HG03457 (cell line): Measurements from ENCODE around the gene NACAD.

Source experiments
- ATAC-seq: cut with Tn5 transposase; IDR thresholded peaks from one replicate; pipeline ENCODE4 v1.9.1; 2021; ENCODE audit warnings: moderate number of reproducible peaks; ENCODE audit not compliant: unreplicated experiment

NACAD gene

DNA sequence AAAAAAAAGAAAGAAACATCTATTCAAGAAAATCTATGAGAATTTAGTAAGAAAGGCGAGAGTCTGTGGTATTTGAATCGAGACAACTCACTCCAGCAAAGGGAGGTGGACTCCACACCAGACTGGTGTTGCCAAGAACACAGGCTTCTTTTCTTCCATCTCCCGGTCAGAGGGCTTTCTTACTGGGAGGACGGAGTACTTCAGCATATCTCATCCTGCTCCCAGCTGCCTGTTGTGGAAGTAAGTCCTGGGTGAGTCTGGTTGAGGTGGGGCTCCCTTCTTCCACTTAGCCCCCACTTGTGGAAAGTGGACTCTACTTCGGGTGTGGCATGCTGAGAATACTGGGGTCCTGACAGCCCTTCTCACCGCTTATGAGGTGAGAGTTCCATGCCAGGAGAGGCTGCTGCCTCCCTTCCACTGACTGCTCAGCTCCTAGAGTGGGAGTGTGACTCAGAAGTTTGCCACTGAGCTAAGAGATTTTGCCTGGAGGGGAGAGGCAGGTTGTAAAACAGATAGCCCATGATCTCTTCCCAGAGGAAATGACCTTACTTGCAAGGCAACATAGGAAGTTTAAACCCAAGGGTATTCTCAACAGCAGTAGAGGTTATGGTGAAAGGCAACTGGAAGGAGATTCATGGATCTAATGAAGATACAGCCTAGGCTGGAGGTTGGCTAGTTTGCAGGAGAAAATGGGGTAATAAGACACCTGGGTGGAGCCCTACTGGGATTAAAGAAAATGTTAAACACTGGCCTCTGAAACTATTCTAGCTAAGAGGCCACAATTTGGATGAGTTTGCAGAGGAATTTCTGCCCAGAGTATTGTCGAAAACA, 3.5 kb upstream of the NACAD start:
- ATAC-seq, result no peak

DNA sequence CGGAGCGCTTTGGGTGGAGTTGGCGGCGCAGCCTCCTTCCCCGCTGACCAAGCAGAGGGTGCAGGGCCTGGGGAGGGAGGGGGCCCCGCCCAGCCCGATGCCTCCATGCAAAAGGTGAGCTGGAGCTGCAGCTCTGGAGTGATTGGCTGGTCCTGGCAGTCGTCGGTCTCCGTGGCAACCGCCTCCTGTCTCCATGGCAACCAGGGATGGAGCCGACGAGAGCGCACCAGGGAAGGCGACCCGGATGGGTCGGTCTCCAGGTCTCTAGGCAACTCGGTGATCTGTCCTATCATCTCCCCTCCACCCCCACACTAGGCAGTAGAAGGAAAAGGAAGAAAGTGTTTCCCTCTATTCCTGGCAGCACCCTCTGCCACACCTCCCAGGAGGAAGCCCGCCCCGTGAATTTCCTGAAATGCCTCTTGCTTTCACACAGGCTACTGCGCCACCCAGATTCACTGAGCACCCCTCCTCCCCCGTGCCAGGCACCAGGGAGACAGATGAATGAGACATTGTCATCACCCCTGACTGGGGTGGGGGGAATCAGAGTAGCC, 647 bp upstream of the NACAD start:
- ATAC-seq, result no peak

DNA sequence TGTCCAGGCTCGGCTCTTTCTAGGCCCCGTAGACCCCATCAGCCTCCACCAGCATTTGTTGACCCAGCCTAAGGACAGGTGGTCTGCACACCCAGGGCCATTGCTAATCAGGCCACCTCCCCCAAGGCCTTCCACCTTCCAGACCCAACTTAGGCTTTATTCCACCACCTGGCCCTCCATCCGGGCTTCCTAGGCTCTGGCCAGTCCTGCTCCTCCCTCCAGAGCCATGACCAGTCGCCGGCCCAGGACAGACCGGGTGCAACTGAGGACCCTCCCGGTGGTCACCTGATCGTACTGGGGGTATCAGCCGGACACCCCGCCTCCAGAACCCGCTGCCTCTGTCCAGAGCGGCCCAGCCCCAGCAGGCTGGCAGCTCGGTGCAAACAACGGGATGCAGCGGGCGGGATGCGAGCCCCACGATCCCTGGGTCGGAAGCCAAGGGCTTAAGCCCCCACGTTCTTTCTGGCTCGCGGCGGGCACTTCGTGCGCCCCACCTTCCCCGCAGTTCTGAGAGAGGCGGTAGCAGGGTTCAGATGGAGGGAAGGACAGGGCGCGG, 545 bp downstream of the NACAD start:
- ATAC-seq, result no peak

DNA sequence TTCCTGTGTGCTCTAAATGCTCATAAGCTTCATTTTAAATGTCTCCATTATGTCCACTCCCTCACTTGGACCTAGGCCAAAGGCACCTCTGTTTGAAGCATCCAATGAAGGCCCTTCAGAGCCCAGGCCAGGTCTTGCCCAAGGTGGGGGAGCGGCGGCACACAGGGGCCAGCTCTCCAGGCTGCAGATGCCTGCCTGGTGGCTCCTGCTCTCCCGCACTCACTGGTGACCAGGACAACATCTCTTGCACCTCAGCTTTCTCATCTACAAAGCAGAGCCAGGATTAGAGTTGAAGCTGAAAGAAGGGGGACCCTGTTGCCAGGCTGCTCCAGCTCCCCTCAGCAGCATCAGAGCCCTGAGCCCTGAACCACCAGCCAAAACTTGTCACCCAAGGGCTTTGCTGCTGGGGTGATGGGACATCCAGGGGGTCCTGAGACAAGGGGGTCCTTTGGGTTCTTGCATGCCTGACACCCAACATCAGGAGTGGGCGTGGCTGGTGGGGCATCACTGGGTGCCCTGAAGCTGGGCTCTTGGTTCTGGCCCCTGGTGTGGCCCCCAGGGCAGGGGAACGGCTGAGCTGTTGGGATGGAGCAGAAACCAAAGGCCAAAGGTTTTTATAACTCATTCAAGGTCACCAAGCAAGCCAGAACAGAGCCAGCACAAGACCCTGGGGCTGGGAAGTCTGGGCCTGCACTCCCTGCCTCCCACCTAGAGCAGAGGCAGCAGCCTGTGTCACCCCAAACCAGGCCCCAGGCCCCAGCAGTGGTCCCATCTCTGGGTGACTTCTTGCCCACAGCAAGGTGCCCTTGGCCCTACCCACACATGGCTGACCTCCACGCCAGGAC, 1.2 kb downstream of the NACAD start:
- no peak for ATAC-seq

DNA sequence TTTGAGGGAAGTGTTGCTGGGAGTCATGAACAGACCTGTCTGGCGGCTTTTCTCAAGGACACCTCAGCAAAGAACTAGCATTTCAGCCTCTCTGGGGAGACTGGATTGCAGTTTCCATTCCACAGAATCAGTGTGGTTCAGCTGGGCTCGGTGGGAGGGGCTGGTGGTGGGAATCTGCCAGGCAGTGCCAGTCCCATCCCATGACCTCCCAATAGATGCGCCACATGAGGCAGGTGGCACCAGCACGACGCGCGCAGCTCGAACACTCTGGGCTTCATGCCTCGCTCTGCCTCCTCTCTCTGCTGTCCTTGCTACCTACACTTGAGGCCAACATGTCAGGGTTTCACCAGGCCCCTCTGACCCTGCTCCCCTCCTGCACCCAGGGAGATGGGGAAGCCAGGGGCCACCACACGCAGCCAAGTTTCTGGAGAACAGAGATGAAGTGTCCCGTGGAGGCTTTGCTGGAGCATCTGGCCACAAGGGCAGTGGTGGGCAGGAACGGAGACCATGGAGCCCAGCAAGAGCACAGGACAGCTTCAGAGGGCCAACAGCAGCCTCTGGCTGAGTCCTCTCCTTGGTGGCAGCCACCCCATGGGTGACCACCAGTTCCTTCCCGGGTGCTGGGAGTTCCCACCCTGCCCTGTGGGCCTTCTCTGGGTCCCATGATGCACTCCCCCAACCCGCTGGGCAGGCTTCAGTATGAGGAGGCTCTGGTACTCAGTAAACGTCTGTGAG, 2.3 kb downstream of the NACAD start:
- ATAC-seq, result no peak

DNA sequence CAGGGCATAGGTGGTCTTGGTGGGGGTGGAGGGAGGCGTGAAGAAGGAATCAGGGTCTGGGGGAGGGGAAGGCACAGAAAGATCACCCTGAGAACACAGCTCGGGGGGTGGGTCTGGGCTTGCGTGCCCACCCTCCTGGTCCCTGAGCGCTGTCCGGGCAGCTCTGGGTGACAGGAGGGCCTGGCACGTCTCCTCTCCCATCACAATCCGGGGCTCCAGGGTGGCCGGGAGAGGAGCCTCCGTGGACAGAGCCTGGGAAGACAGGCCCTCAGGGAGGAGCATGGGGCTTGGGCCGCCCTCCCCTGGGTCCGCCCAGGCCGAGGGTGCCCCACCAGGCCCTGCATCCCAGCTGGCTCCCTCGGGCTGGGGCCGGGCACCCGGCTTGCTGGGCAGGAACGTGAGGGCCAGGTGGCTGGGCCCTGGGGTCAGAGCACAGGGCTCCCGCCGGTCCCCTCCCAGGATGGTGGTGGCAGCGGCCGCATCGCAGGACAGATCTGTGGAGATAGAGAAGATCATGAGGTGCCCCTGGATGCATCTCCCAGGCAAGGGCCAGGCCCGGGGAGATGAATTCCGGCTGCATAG, 3.1 kb downstream of the NACAD start:
- no peak for ATAC-seq

DNA sequence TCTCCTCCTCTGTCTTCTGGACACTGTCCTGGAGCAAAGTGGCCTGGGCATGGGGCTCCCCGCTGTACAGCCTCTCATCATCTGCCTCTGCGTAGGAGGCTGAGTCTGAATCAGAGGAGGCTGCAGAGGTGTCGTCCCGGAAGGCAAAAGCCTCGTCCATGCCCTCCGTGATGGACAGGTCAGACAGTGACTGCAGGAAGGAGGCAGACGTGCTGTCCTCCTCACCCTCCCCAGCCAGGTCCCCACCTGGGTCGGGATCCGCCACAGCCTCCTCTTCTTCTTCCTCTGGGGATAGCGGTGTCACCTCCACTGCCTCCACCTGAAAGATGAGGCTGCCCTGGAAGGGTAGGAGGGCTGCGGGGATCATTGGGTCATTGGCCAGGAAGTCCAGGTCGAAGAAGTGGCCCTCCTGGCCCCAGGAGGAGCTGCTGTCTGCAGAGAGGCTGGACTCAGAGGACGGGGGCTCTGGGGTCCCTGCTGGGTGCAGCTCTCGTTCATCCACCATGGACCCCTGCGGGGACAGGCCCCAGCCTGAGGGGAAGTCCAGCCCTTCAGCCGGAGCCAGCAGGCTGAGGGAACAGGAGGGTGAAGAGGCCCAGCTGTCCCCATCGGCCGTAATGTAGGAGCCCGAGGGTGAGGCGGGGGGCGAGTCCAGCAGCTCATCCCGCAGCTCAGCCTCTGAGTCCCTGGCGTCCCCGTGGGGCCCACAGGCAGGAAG, 3.7 kb downstream of the NACAD start:
- ATAC-seq, result no peak

DNA sequence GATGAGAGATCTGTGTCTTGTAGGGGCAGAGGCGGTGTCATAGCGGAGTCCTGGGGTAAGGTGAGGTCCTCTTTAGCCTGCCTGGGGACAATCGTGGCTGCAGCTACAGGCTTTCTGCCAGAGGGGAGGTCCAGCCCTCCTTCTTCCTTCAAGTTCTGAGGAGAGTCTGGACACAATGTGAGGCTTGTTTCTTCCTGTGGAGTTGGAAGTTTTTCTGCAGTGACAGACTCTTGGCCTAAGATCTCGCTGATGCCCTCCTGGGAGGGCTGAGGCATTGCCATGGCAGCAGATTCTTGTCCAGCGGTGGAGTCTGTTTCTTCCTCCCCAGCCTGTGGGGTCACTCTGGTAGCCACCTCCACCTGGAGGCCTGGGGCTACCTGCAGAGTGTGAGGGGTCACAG, 4.4 kb downstream of the NACAD start:
- ATAC-seq, result no peak

DNA sequence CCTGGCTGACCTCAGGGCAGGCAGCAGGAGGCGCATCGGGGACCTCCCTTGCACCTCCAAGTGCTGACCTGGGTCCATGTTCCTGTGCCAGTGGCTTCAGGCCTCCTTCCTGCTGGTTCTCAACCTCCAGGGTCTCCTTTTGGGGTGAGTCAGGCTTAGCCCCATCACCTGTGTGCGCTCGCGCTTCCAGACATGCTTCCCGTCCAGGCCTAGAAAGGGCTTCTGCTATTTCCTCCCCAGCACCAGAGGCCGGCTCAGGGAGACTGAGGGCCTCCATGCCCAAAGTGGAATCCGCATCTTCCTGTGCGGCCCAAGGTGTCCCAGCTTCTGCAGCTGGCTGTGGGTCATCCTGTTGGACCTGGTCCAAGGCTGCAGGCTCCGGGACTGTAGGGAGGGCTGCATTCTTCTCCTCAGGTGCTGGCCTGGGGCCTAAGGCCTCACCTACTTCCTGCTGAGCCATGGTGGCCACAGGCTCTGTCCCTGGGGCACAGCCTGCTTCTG, 5.9 kb downstream of the NACAD start:
- no peak for ATAC-seq

DNA sequence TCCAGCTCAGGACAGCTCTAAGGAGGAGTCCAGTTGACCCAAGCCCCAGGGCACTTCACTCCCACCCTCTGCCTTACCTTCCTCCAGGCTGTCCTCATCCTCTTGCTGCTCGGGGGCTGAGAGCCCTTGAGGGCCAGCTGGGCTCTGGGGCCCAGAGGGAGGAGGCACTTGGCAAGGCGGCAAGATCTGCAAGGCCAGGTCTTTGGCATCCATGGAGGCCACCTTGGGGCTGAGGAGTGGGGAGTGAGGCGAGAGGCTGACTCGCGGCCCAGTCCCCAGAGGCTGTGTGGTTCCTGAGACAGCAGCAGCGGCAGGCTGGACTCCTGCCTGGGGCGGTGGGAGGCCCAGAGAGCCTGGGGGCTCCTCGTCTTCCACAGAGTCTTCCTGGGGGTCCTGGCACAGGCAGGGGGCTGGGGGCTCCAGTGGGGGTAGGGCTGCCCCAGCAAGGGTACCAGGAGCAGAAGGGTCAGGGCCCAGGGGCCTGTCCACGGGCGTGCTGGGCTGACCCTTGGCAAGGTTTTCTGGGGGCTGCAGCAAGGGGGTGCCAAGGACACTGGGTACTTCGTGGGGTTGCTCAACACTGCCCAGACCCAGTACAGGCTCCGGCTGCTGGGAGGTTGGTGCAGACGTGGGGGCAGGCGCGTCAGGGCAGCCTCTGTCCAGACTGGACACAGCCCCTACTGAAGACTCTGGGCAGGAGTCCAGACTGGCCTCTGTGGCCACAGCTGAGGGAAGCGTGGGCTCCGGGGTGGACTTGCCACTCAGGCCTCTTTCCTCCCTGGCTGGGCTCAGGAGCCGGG, 6.5 kb downstream of the NACAD start:
- ATAC-seq, result no peak

DNA sequence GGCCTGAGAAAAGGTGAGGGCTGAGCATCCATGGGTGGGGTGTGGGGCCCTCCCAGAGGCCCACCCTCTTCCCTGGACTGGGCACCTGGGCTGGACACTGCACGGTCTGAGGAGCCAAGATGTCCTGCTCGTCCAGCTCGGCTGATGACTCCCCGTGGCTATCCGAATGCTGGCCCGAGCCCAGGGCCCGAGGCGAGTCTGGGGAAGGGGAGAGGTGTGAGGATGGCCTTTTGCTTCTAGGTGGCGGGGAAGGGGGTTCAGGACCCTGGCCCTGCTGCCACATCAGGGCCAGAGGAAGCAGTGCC, 7.1 kb downstream of the NACAD start:
- no peak for ATAC-seq

DNA sequence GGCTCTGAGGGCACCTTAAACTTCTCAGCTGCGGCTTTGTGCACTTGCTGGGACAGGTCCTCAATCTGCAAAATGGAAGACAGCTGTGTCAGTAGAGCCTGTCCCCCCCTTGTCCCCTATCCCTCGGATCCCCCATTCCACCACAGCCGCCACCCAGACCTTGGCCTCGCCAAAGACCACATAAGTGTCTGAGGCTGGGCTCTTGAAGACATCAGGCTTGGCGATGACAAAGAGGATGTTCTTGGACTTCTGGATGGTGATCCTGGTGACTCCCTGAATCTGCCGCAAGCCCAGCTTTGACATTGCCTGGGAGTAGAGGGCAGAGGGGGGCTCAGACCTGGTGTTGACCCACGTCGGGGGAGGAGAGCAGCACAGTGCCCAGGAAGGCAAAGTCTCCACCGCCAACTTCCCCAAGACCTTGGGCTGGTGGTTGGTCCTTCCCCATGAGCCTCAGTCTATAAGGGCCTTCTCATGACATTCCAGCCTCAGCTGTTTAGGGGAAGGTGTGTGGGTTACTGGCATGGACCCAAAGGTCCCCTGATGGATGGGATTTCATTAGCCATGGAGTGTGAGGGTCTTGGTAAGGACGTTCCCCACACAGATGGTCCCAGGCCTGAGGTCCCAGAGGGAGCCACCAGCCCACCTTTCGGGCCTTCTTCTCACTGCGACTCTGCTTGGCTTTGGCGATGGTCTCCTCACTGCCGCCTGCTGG, 7.7 kb downstream of the NACAD start:
- no peak for ATAC-seq

DNA sequence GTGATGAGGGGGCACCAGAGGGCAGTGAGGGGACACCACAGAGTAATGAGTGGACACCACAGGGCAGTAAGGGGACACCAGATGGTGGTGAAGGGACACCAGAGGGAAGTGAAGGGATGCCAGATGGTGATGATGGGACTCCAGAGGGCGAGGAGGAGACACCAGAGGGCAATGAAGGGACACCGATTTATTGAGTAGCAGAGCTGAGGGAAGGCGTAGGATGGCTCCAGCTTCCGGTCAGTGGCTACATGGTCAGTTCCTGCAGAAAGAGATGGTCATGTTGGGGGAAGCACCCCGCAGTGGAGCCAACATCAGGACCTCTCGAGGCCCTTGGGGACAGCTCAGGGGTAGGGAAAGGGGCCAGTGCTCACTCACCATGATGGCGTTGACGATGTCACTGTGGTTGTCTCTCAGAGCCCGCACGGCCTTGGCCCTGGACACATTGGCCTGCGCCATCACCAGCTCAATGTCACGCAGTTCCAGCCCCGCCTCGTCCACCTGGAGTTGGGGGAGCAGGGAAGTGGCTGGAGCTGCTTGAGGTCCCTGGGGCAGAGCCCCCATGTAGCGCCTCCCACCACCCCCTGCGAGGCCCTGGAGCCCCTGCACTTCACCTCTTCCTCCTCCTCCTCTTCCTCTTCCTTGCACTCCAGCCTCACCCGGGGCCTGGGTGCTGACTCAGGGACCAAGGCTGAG, 8.4 kb downstream of the NACAD start:
- no peak for ATAC-seq

DNA sequence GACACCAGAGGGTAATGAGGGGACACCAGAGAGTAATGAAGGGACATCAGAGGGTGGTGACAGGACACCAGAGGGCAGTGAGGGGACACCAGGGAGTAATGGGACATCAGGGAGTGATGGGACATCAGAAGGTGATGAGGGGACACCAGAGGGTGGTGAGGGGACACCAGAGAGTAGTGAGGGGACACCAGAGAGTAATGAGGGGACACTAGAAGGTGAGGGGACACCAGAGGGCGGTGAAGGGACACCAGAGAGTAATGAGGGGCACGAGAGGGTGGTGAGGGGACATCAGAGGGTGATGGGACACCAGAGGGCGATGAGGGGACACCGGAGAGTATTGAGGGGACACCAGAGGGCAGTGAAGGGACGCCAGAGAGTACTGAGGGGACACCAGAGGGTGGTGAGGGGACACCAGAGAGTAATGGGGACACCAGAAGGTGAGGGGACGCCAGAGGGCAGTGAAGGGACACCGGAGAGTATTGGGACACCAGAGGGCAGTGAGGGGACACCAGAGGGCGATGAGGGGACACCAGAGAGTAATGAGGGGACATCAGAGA, 10.6 kb downstream of the NACAD start:
- ATAC-seq, result no peak

DNA sequence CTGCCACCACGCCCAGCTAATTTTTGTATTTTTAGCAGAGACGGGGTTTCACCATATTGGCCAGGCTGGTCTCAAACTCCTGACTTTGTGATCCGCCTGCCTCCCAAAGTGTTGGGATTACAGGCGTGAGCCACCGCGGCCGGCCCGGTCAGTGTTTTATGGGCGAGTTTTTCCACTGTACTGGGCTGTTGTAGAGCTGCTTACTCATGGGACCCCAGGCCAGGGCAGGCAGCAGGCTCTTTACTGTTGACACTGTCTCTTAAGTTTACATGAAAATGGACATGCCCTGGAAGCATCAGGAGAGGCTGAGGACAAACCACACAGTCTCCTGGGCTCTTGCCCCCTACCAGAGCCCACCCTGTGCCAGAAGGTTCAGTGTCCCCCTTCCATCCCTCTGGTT, 11.2 kb downstream of the NACAD start:
- ATAC-seq, result no peak

DNA sequence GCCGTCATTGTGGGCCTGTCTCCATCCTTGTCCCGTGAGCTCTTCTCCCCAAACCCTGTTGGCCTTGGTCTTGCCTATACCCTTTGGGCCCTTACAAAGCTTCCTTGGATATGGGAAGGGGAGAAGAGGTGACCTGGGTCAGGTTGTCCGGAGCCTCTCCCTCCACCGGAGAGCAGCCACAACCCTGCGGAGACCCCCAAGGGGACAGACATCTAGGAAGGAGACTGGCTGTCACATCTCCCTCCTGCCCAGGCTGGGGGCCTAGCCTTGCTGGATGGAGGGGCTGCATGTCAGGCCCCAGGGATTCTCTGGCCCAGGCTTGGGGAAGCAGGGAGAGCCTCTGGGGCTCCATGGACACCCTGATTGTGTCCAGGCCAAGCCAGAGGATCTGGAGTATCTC, 11.8 kb downstream of the NACAD start:
- no peak for ATAC-seq
